Measurements from ENCODE around the gene ARHGAP5. TPM values are rescaled to one million over a fixed set of nuclear protein-coding genes. Genes with fewer than 3 reads are reported as not detected.
A peak's percentile ranks its signal among the peaks of the same experiment; 100 is the strongest.

Gene ARHGAP5
- total RNA-seq, 1 experiment from 2014 or later: 100 TPM

DNA sequence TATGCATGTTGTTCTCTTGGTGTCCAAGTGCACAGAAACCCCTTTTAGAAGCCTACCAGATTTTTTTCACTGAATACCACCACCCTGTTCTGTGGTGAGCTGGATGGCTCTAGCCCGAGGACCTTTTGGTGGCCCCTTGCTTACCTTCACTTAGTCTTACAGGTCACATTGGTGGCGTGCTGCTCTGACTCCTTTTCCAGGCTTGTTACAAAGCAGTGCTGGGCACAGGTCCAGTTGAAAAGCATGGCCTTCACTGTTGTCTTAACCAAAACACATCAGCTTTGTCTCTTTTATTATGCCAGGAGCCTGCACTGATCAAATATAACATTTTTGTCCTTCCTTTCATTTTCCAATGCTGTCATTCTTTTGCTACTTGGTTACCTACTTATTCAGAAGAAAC, 43.6 kb upstream of the ARHGAP5 start:
- Mint-ChIP-seq H3K27ac (ENCODE audit: low read depth, unreplicated experiment) (no peak overlapping the region), H3K36me3 (ENCODE audit: insufficient read depth, unreplicated experiment) (no peaks in the 10 kb centered on the region), H3K27me3 (ENCODE audit: insufficient read depth, unreplicated experiment) (no peaks in the 10 kb centered on the region), H3K4me1 (ENCODE audit: insufficient read depth, unreplicated experiment) (peaks cover 3% of the 10 kb centered on the region), H3K4me3 (ENCODE audit: unreplicated experiment) (no peak overlapping the region), H3K9me3 (ENCODE audit: unreplicated experiment) (no peaks in the 10 kb centered on the region)
- DNase-seq (ENCODE audit: unreplicated experiment): no peak
- no TSS peak for BruUV-seq (replicated peaks)
- TF ChIP-seq, protein P1, sequence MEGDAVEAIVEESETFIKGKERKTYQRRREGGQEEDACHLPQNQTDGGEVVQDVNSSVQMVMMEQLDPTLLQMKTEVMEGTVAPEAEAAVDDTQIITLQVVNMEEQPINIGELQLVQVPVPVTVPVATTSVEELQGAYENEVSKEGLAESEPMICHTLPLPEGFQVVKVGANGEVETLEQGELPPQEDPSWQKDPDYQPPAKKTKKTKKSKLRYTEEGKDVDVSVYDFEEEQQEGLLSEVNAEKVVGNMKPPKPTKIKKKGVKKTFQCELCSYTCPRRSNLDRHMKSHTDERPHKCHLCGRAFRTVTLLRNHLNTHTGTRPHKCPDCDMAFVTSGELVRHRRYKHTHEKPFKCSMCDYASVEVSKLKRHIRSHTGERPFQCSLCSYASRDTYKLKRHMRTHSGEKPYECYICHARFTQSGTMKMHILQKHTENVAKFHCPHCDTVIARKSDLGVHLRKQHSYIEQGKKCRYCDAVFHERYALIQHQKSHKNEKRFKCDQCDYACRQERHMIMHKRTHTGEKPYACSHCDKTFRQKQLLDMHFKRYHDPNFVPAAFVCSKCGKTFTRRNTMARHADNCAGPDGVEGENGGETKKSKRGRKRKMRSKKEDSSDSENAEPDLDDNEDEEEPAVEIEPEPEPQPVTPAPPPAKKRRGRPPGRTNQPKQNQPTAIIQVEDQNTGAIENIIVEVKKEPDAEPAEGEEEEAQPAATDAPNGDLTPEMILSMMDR (IDR thresholded peaks at IDR 0.05; ENCODE audit: unreplicated experiment): no peak
- CTCF ChIA-PET: interaction anchor here (0.6 kb wide), 1 partner anchor 42 kb away, joined by 3 read pairs; no protein-coding TSS in a partner anchor
- POLR2A ChIA-PET: interaction anchor here (1.0 kb wide), 1 partner anchor 9 kb away, joined by 3 read pairs; no protein-coding TSS in a partner anchor
- intact Hi-C loops (cut with micrococcal nuclease): no loop called here

DNA sequence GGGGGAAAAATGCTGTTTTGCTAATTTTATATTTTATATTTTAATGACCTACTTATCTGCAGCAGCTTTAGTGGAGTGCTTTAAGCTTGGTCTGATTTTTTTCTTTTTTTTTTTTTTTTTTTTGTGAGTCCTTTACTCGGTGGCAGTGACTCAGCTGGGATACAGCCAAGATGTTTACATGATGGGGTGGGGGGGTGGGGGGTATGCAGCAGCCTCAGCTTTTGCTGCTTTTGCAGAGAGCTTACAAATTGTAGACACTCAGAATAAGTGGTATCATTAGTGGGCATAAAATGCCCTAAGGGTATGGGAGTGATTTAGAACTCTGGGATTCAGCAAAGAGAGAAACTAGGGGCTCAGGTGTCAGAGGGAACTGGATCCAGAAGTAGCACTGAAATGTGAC, 38.2 kb upstream of the ARHGAP5 start:
- CTCF ChIA-PET: interaction anchor here (0.6 kb wide), 1 partner anchor 151 kb away, joined by 3 read pairs; no protein-coding TSS in a partner anchor
- TF ChIP-seq, protein P1 (IDR thresholded peaks at IDR 0.05; ENCODE audit: unreplicated experiment): no peak
- Mint-ChIP-seq H3K4me3 (ENCODE audit: unreplicated experiment) (no peak overlapping the region), H3K9me3 (ENCODE audit: unreplicated experiment) (no peaks in the 10 kb centered on the region), H3K27me3 (ENCODE audit: insufficient read depth, unreplicated experiment) (no peaks in the 10 kb centered on the region), H3K27ac (ENCODE audit: low read depth, unreplicated experiment) (no peak overlapping the region), H3K36me3 (ENCODE audit: insufficient read depth, unreplicated experiment) (no peaks in the 10 kb centered on the region), H3K4me1 (ENCODE audit: insufficient read depth, unreplicated experiment) (no peaks in the 10 kb centered on the region)
- no TSS peak for BruUV-seq (replicated peaks)
- POLR2A ChIA-PET: interaction anchor here (1.8 kb wide), 1 partner anchor 15 kb away, joined by 7 read pairs; no protein-coding TSS in a partner anchor
- intact Hi-C loops (cut with micrococcal nuclease): no loop called here
- DNase-seq (ENCODE audit: unreplicated experiment): peak; percentile 17

DNA sequence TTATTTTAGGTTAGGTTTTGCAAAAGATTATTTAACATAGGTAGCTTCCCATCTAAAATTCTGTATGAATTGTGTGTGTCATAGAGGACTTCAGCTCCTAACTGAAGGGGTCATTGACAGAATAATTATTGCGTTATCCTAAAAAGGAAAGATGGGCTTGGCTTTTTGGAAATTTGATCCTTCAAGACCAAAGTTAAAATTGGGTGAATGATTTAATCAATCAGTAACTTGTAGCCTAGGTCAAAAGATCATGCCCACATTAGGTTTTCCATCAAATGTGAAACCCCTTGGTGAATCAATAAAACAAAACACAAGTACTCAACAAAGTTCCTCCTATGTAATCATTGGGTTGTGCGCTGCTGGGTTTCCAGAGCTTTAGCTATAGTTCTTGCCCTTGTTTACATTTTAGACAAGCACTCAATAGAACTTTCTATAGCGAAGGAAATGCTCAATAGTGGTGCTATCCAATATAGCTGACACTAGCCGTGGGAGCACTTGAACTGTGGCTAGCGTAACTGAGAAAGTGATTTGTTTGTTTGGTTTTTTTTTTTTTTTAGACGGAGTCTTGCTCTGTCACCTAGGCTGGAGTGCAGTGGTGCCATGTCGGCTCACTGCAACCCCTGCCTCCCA, 37.6 kb upstream of the ARHGAP5 start:
- ChIA-PET CTCF (no interaction called here), POLR2A (interaction anchor here (1.8 kb wide), 1 partner anchor 16 kb away, joined by 7 read pairs; no protein-coding TSS in a partner anchor)
- no peaks in the 10 kb centered on the region for H3K4me1 Mint-ChIP-seq (ENCODE audit: insufficient read depth, unreplicated experiment)
- H3K27me3 Mint-ChIP-seq (ENCODE audit: insufficient read depth, unreplicated experiment): no peaks in the 10 kb centered on the region
- no TSS peak for BruUV-seq (replicated peaks)
- intact Hi-C loops (cut with micrococcal nuclease): no loop called here
- no peaks in the 10 kb centered on the region for H3K9me3 Mint-ChIP-seq (ENCODE audit: unreplicated experiment)
- no peaks in the 10 kb centered on the region for H3K36me3 Mint-ChIP-seq (ENCODE audit: insufficient read depth, unreplicated experiment)
- TF ChIP-seq, protein P1 (IDR thresholded peaks at IDR 0.05; ENCODE audit: unreplicated experiment): no peak
- no peak overlapping the region for H3K4me3 Mint-ChIP-seq (ENCODE audit: unreplicated experiment)
- DNase-seq (ENCODE audit: unreplicated experiment): no peak
- H3K27ac Mint-ChIP-seq (ENCODE audit: low read depth, unreplicated experiment): no peak overlapping the region

DNA sequence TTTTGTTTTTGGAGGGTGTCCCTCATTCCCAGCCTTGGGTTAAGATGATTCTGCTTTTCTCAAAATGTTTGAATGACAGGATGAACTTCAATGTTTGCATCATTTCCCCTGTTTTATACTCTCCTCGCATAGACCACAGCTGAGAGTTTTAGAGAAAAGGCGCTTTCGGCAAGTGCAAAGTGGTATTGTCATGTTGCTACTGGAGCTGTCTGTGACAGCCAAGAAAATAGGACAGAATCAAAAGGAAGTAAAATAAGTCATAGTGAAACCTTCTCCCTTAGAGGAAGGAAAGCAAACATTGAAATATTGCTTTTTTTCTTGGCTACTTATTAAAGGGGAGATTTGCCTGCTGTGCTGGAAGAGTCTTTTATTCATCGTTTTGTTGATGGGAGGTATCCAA, 33.5 kb upstream of the ARHGAP5 start:
- no peak for DNase-seq (ENCODE audit: unreplicated experiment)
- H3K27ac Mint-ChIP-seq (ENCODE audit: low read depth, unreplicated experiment): no peak overlapping the region
- peaks cover 6% of the 10 kb centered on the region for H3K4me1 Mint-ChIP-seq (ENCODE audit: insufficient read depth, unreplicated experiment)
- TF ChIP-seq, protein P1 (IDR thresholded peaks at IDR 0.05; ENCODE audit: unreplicated experiment): no peak
- BruUV-seq (replicated peaks): no TSS peak
- H3K36me3 Mint-ChIP-seq (ENCODE audit: insufficient read depth, unreplicated experiment): no peaks in the 10 kb centered on the region
- ChIA-PET POLR2A (interaction anchor here (1.0 kb wide), 1 partner anchor 21 kb away, joined by 3 read pairs; no protein-coding TSS in a partner anchor), CTCF (interaction anchor here (0.8 kb wide), 1 partner anchor 26 kb away, joined by 3 read pairs; no protein-coding TSS in a partner anchor)
- no peaks in the 10 kb centered on the region for H3K27me3 Mint-ChIP-seq (ENCODE audit: insufficient read depth, unreplicated experiment)
- H3K4me3 Mint-ChIP-seq (ENCODE audit: unreplicated experiment): no peak overlapping the region
- intact Hi-C loops (cut with micrococcal nuclease): no loop called here
- H3K9me3 Mint-ChIP-seq (ENCODE audit: unreplicated experiment): no peaks in the 10 kb centered on the region
